WTC11 (cell line): Measurements from ENCODE around the gene CFAP91.

Experiments used
- CREB1 ChIP-seq: sonication (generic); formaldehyde crosslinking; IDR thresholded peaks from 2 replicates; pipeline ENCODE4 v1.8.0; 2023; ENCODE audit warnings: mild to moderate bottlenecking, missing genetic modification reagents
- ETV6 ChIP-seq: sonication (generic); formaldehyde crosslinking; IDR thresholded peaks from 2 replicates; pipeline ENCODE4 v1.8.1; 2022; ENCODE audit warnings: mild to moderate bottlenecking, missing genetic modification reagents
- SP1 ChIP-seq: sonication (generic); formaldehyde crosslinking; conservative IDR thresholded peaks from 2 replicates; pipeline ENCODE4 v1.8.1; 2022; ENCODE audit warnings: missing genetic modification reagents
- ZNF317 ChIP-seq: sonication (generic); formaldehyde crosslinking; IDR thresholded peaks from 2 replicates; pipeline ENCODE4 v1.8.1; 2023; ENCODE audit warnings: low read depth, mild to moderate bottlenecking, moderate library complexity, missing genetic modification reagents, borderline replicate concordance
- ZNF423 ChIP-seq: fragments of 250-450 bp; sonication (Bioruptor Pico); IDR thresholded peaks from 2 replicates; pipeline ENCODE4 v2.1.2; 2022; ENCODE audit warnings: mild to moderate bottlenecking, moderate library complexity
- TF ChIP-seq, protein P1 (sequence below): sonication (generic); formaldehyde crosslinking; IDR thresholded peaks from 2 replicates; pipeline ENCODE4 v1.8.0; 2022; ENCODE audit warnings: mild to moderate bottlenecking, missing genetic modification reagents
- TF ChIP-seq, protein P2 (sequence below): fragments of 200-600 bp; IDR thresholded peaks from 2 replicates; pipeline ENCODE4 v1.8.0; 2022; ENCODE audit warnings: antibody characterized with exemption
- TF ChIP-seq, protein P3 (sequence below): sonication (generic); formaldehyde crosslinking; IDR thresholded peaks from 2 replicates; pipeline ENCODE4 v1.8.0; 2023; ENCODE audit warnings: missing genetic modification reagents
- TF ChIP-seq, protein P4 (sequence below): sonication (generic); formaldehyde crosslinking; IDR thresholded peaks from 2 replicates; pipeline ENCODE4 v1.8.1; 2023; ENCODE audit warnings: mild to moderate bottlenecking, missing genetic modification reagents
- TF ChIP-seq, protein P5 (sequence below): sonication (generic); formaldehyde crosslinking; conservative IDR thresholded peaks from 2 replicates; pipeline ENCODE4 v1.8.1; 2023; ENCODE audit warnings: mild to moderate bottlenecking, low read depth, missing genetic modification reagents, moderate library complexity
- TF ChIP-seq, protein P6 (sequence below): sonication (generic); formaldehyde crosslinking; IDR thresholded peaks from 2 replicates; pipeline ENCODE4 v1.8.1; 2023; ENCODE audit warnings: mild to moderate bottlenecking, missing genetic modification reagents

DNA sequence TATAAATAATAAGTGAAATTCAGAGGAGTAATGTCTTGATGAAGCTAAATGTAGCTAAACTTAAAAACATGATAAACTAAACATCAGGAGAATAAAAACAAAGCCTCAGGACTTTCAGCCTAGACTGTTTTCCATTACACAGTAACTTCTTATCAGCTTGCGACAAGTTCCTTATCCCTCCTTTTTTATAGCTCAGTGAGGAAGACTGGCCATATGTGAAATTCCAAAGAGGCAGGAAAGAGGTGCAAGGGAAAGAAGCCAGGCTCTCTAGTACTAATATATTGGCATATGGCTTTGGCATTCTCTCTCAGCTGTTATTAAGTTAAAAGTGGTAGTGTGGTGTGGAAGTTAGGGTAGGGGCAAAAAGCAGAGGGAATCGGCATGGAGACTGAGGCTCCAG is 30.0 kb upstream of the CFAP91 start:
- TF ChIP-seq, protein P1, sequence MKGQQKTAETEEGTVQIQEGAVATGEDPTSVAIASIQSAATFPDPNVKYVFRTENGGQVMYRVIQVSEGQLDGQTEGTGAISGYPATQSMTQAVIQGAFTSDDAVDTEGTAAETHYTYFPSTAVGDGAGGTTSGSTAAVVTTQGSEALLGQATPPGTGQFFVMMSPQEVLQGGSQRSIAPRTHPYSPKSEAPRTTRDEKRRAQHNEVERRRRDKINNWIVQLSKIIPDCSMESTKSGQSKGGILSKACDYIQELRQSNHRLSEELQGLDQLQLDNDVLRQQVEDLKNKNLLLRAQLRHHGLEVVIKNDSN = no peak
- TF ChIP-seq, protein P2, sequence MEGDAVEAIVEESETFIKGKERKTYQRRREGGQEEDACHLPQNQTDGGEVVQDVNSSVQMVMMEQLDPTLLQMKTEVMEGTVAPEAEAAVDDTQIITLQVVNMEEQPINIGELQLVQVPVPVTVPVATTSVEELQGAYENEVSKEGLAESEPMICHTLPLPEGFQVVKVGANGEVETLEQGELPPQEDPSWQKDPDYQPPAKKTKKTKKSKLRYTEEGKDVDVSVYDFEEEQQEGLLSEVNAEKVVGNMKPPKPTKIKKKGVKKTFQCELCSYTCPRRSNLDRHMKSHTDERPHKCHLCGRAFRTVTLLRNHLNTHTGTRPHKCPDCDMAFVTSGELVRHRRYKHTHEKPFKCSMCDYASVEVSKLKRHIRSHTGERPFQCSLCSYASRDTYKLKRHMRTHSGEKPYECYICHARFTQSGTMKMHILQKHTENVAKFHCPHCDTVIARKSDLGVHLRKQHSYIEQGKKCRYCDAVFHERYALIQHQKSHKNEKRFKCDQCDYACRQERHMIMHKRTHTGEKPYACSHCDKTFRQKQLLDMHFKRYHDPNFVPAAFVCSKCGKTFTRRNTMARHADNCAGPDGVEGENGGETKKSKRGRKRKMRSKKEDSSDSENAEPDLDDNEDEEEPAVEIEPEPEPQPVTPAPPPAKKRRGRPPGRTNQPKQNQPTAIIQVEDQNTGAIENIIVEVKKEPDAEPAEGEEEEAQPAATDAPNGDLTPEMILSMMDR = no peak
- TF ChIP-seq ETV6 = no peak
- TF ChIP-seq ZNF423 (CRISPR knock-in tag) = no peak
- no peak for TF ChIP-seq SP1 (CRISPR knock-in tag)
- TF ChIP-seq, protein P3, sequence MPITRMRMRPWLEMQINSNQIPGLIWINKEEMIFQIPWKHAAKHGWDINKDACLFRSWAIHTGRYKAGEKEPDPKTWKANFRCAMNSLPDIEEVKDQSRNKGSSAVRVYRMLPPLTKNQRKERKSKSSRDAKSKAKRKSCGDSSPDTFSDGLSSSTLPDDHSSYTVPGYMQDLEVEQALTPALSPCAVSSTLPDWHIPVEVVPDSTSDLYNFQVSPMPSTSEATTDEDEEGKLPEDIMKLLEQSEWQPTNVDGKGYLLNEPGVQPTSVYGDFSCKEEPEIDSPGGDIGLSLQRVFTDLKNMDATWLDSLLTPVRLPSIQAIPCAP = no peak
- TF ChIP-seq CREB1 (CRISPR knock-in tag) = no peak
- TF ChIP-seq, protein P4, sequence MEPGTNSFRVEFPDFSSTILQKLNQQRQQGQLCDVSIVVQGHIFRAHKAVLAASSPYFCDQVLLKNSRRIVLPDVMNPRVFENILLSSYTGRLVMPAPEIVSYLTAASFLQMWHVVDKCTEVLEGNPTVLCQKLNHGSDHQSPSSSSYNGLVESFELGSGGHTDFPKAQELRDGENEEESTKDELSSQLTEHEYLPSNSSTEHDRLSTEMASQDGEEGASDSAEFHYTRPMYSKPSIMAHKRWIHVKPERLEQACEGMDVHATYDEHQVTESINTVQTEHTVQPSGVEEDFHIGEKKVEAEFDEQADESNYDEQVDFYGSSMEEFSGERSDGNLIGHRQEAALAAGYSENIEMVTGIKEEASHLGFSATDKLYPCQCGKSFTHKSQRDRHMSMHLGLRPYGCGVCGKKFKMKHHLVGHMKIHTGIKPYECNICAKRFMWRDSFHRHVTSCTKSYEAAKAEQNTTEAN (CRISPR knock-in tag) = no peak
- TF ChIP-seq, protein P5, sequence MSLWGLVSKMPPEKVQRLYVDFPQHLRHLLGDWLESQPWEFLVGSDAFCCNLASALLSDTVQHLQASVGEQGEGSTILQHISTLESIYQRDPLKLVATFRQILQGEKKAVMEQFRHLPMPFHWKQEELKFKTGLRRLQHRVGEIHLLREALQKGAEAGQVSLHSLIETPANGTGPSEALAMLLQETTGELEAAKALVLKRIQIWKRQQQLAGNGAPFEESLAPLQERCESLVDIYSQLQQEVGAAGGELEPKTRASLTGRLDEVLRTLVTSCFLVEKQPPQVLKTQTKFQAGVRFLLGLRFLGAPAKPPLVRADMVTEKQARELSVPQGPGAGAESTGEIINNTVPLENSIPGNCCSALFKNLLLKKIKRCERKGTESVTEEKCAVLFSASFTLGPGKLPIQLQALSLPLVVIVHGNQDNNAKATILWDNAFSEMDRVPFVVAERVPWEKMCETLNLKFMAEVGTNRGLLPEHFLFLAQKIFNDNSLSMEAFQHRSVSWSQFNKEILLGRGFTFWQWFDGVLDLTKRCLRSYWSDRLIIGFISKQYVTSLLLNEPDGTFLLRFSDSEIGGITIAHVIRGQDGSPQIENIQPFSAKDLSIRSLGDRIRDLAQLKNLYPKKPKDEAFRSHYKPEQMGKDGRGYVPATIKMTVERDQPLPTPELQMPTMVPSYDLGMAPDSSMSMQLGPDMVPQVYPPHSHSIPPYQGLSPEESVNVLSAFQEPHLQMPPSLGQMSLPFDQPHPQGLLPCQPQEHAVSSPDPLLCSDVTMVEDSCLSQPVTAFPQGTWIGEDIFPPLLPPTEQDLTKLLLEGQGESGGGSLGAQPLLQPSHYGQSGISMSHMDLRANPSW (CRISPR knock-in tag) = no peak
- TF ChIP-seq, protein P6, sequence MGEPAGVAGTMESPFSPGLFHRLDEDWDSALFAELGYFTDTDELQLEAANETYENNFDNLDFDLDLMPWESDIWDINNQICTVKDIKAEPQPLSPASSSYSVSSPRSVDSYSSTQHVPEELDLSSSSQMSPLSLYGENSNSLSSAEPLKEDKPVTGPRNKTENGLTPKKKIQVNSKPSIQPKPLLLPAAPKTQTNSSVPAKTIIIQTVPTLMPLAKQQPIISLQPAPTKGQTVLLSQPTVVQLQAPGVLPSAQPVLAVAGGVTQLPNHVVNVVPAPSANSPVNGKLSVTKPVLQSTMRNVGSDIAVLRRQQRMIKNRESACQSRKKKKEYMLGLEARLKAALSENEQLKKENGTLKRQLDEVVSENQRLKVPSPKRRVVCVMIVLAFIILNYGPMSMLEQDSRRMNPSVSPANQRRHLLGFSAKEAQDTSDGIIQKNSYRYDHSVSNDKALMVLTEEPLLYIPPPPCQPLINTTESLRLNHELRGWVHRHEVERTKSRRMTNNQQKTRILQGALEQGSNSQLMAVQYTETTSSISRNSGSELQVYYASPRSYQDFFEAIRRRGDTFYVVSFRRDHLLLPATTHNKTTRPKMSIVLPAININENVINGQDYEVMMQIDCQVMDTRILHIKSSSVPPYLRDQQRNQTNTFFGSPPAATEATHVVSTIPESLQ = no peak
- no peak for TF ChIP-seq ZNF317 (CRISPR knock-in tag)
